ENCODE results near the gene HDAC9.

DNA sequence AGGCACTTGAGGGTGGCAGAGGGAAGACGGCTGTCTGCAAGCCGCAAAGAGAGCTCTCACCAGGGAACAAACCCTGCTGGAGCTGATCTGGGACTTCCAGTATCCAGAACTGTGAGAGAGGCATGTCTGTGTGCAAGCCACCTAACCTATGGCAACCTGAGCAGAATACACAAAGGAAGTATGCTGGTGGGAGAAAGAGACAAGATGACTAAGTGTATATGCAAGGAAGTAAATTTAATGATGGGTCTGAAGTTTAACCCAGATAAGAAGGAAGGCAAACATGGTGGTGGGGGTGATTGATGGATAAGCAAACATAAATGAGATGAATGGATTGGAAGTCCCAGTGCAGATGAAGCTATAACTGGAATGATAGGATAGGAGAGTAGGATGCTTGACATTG is 328.6 kb downstream of the HDAC9 start:
- TF ChIP-seq, protein P1, sequence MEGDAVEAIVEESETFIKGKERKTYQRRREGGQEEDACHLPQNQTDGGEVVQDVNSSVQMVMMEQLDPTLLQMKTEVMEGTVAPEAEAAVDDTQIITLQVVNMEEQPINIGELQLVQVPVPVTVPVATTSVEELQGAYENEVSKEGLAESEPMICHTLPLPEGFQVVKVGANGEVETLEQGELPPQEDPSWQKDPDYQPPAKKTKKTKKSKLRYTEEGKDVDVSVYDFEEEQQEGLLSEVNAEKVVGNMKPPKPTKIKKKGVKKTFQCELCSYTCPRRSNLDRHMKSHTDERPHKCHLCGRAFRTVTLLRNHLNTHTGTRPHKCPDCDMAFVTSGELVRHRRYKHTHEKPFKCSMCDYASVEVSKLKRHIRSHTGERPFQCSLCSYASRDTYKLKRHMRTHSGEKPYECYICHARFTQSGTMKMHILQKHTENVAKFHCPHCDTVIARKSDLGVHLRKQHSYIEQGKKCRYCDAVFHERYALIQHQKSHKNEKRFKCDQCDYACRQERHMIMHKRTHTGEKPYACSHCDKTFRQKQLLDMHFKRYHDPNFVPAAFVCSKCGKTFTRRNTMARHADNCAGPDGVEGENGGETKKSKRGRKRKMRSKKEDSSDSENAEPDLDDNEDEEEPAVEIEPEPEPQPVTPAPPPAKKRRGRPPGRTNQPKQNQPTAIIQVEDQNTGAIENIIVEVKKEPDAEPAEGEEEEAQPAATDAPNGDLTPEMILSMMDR (IDR thresholded peaks at IDR 0.05; ENCODE audit: insufficient read depth, low read depth, low read length) = no peak
- no peak for TF ChIP-seq EZH2 (IDR thresholded peaks at IDR 0.05; ENCODE audit: insufficient read depth, low read length)

All from astrocyte (in vitro differentiated cells and primary cell).